ENCODE measurements around the gene CNOT6L. TPM values are rescaled to one million over a fixed set of nuclear protein-coding genes. Genes with fewer than 3 reads are reported as not detected.

CNOT6L gene
- total and polyA plus RNA-seq, 2 of the 4 experiments (the other 2 are of a cell fraction), result 3.5 to 21.1 TPM

- peak; percentile 75 for ATAC-seq (ENCODE audit: low read depth)
- no peak overlapping the region for H2AK9ac ChIP-seq (replicated peaks; ENCODE audit: low read depth, low read length, poor library complexity)
- H4K5ac ChIP-seq (ENCODE audit: low read depth, low read length), result peak overlapping the region; percentile 19; the same call in 1 of the 2 replicates
- H3K56ac ChIP-seq (ENCODE audit: extremely low read depth, insufficient read depth, low read length), result no peak overlapping the region
- ChIA-PET POLR2A (ENCODE audit: unreplicated experiment) (no interaction called here), CTCF (interaction anchor here (1.3 to 1.6 kb wide), 2 partner anchors 15 to 24 kb away, joined by 3 to 5 read pairs; no protein-coding TSS in a partner anchor)
- peak overlapping the region; percentile 34 for H4K91ac ChIP-seq (ENCODE audit: insufficient read depth, low read depth, low read length)
- peaks cover 2% of the 10 kb centered on the region; the same call in 1 of the 2 replicates for H3K9me1 ChIP-seq (ENCODE audit: insufficient read depth, low read length)
- no peak overlapping the region for H3K4me3 ChIP-seq (ENCODE audit: insufficient read depth, low read depth, low read length)
- H4K20me1 ChIP-seq (ENCODE audit: insufficient read depth, low read length), result no peaks in the 10 kb centered on the region
- H2BK20ac ChIP-seq (ENCODE audit: low read depth, low read length), result 0 out of 2 replicates have a peak overlapping the region, but pooled peaks have one; percentile 40
- no peaks in the 10 kb centered on the region for H3K9me3 ChIP-seq (ENCODE audit: control insufficient read depth, insufficient read depth, low read length)
- peak overlapping the region in 1 of 2 experiments; percentile 34; a peak in 1 of 4 replicates for H4K8ac ChIP-seq (ENCODE audit: low read depth in 2 of 2, low read length in 2 of 2)
- H3K4ac ChIP-seq (ENCODE audit: low read depth, low read length), result peak overlapping the region; percentile 61; the same call in 1 of the 2 replicates
- H2BK5ac ChIP-seq (ENCODE audit: low read depth, low read length, poor library complexity, severe bottlenecking), result peak overlapping the region; percentile 44
- DNase-seq, result peak; percentile 93
- H3K23ac ChIP-seq (ENCODE audit: low read depth, low read length), result peak overlapping the region; percentile 15; the same call in 1 of the 2 replicates
- 0 out of 2 replicates have a peak overlapping the region, but pooled peaks have one; percentile 5 for H2AK5ac ChIP-seq (ENCODE audit: low read depth, low read length)
- no peak overlapping the region for H2AFZ ChIP-seq (replicated peaks; ENCODE audit: low read length, poor library complexity)
- H3K9ac ChIP-seq (ENCODE audit: low read depth, low read length), result no peak overlapping the region
- 0 out of 2 replicates have a peak overlapping the region, but pooled peaks have one; percentile 21 for H3K14ac ChIP-seq (replicated peaks; ENCODE audit: low read depth, low read length)
- dilution Hi-C loops (cut with HindIII; ENCODE audit: low sequenced_read_pairs, unreplicated experiment), result no loop called here
- H3K4me1 ChIP-seq (ENCODE audit: control insufficient read depth, insufficient read depth, low read length), result peaks cover 5% of the 10 kb centered on the region
- WGBS, 2 experiments (ENCODE audit: extremely low coverage in 2 of 2, insufficient read length in 1 of 2), result 0% methylated on average over 1 of the region's 3 CpGs; no CpG with 5 or more reads in 1 of the 2 experiments
- H3K36me3 ChIP-seq (ENCODE audit: control insufficient read depth, insufficient read depth, low read length), result no peaks in the 10 kb centered on the region
- TF ChIP-seq CTCF (conservative IDR thresholded peaks at IDR 0.05; ENCODE audit: low read depth, low read length), result 0 out of 2 replicates have a peak, but pooled peaks have one; percentile 9
- TF ChIP-seq CEBPB (IDR thresholded peaks at IDR 0.05; ENCODE audit: low read depth, low read length), result peak; percentile 81
- TF ChIP-seq MAZ (IDR thresholded peaks at IDR 0.05; ENCODE audit: borderline replicate concordance, low read depth, low read length), result no peak
- TF ChIP-seq RAD21 (IDR thresholded peaks at IDR 0.05; ENCODE audit: low read length), result 0 out of 2 replicates have a peak, but pooled peaks have one; percentile 1
- TF ChIP-seq RFX5 (IDR thresholded peaks at IDR 0.05; ENCODE audit: low read depth, low read length), result no peak
- no peak for TF ChIP-seq USF2 (IDR thresholded peaks at IDR 0.05; ENCODE audit: low read depth, low read length)
- no peak for TF ChIP-seq MAFK (IDR thresholded peaks at IDR 0.05; ENCODE audit: low read depth, low read length)
- TF ChIP-seq CHD1 (IDR thresholded peaks at IDR 0.05; ENCODE audit: low read depth, low read length), result no peak
- peak; percentile 88 for TF ChIP-seq RCOR1 (IDR thresholded peaks at IDR 0.05; ENCODE audit: insufficient replicate concordance, low read length)
- peak; percentile 48; the same call in 1 of the 2 replicates for TF ChIP-seq FOS (IDR thresholded peaks at IDR 0.05; ENCODE audit: low read depth, low read length)
- peak overlapping the region; percentile 68 for H2BK120ac ChIP-seq (ENCODE audit: low read depth, low read length)
- H3K4me2 ChIP-seq (ENCODE audit: low read depth, low read length), result peak overlapping the region; percentile 72
- H3K27me3 ChIP-seq (ENCODE audit: control insufficient read depth, insufficient read depth, low read length), result peaks cover 4% of the 10 kb centered on the region; the same call in 1 of the 2 replicates
- no peaks in the 10 kb centered on the region for H3K79me1 ChIP-seq (ENCODE audit: low read depth in 1 of 2, low read length in 2 of 2)
- peak overlapping the region; percentile 74; the same call in 1 of the 2 replicates for H3K27ac ChIP-seq (ENCODE audit: insufficient read depth, low read length)
- in situ Hi-C loops (cut with MboI; ENCODE audit: low sequenced_read_pairs), result loop anchor here (10.0 kb wide), 1 partner anchor 315 kb away; no protein-coding TSS in a partner anchor
- H2BK15ac ChIP-seq (ENCODE audit: low read depth, low read length), result no peak overlapping the region
- BruUV-seq (replicated peaks), result no TSS peak
- intact Hi-C loops (cut with micrococcal nuclease), result loop anchor here (1.0 to 5.0 kb wide), 3 partner anchors 38 to 163 kb away; partner anchors contain the start of genes CNOT6L and MRPL1
- H3K18ac ChIP-seq (ENCODE audit: low read depth, low read length), result peak overlapping the region; percentile 72; the same call in 1 of the 2 replicates
Measured at GRCh38 chr4:77699731-77700210, 119.4 kb downstream of the CNOT6L start.
